Fibroblast of villous mesenchyme (primary cell): Measurements from ENCODE around the gene WHAMM. TPM values are rescaled to one million over a fixed set of nuclear protein-coding genes. Genes with fewer than 3 reads are reported as not detected.
"Not testable (repeated sequence)": the region's sequence is repeated elsewhere in the genome, so short reads cannot be mapped to it uniquely, and the experiment has no call there.

Experiments
- DNase-seq: peaks from one replicate; pipeline ENCODE4 v3.0.0-alpha.2; 2010; ENCODE audit warnings: low read depth
- H3K4me3 ChIP-seq: 2 replicates; pipeline ENCODE4 v1.5.1; 2011; ENCODE audit warnings: low read depth, mild to moderate bottlenecking, low read length
- total RNA-seq: library from RNA; depleted of rRNA; stranded (reverse); fragments of >200 nt; gene quantifications from 2 replicates; pipeline ENCODE4 v1.2.3, GENCODE V29; 2012
- TF ChIP-seq, protein P1 (sequence below): IDR thresholded peaks from 2 replicates; pipeline ENCODE4 v1.5.1; 2012; ENCODE audit warnings: low read depth, mild to moderate bottlenecking, low read length; ENCODE audit not compliant: insufficient read depth

Gene WHAMM
- total RNA-seq, 1 donor: 7.8 TPM

DNA sequence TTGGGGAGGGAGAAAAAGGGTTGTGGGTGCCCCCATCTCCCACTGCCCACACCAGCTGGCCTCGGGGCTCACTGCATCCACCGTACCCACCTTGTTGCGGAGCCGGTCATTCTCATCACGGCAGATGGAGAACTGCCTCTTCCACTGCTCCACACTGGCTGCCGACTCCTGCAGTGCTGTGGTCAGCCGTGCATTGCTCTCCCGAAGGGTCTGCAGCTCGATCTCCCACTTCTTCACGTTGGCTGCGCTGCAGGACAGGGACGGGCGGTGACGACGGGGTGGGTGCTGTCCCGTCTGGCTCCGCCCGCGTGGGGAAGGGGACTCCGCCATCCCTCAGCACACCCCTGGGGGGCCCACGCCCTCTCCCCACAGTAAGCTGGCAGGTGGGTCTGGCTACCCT, 45.1 kb downstream of the WHAMM start:
- no peak for DNase-seq
- TF ChIP-seq, protein P1, sequence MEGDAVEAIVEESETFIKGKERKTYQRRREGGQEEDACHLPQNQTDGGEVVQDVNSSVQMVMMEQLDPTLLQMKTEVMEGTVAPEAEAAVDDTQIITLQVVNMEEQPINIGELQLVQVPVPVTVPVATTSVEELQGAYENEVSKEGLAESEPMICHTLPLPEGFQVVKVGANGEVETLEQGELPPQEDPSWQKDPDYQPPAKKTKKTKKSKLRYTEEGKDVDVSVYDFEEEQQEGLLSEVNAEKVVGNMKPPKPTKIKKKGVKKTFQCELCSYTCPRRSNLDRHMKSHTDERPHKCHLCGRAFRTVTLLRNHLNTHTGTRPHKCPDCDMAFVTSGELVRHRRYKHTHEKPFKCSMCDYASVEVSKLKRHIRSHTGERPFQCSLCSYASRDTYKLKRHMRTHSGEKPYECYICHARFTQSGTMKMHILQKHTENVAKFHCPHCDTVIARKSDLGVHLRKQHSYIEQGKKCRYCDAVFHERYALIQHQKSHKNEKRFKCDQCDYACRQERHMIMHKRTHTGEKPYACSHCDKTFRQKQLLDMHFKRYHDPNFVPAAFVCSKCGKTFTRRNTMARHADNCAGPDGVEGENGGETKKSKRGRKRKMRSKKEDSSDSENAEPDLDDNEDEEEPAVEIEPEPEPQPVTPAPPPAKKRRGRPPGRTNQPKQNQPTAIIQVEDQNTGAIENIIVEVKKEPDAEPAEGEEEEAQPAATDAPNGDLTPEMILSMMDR: no peak
- H3K4me3 ChIP-seq: no peak overlapping the region

DNA sequence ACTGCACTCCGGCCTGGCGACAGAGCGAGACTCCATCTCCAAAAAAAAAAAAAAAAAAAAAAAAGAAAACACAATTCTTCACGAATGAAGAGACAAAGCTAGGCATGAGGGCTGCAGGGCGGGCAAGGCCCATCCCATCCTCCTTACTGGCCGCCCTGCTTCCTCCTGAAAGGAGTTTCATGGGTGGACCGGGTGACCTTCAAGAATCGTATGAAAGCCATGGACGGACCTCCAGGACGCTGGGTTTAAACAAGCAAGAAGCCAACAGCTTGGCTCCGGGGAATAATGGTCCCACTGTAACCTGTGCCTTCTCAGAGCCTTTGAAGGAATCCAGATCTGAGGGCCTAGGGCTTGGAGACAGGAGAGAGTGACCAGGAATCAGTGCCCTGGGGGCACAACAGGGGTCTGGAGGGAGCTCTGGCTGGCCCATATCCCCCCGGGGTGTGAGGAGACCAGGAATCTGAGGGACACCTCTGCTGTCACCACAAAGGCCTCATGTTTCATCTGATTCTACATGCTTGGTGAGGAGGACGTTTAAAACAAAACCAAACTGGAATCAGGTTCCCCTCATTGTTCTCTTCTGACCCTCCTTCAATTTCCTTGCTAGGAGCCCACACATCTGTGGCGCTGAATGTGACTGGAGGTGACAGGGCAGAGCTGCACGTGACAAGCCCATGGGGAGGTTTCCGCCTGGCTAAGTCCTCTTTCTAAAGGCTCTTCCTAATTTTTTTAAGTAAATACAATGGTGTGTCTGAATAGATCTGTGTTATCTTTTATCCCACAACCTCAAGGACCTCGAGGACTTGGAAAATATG, 46.1 kb downstream of the WHAMM start:
- no peak for DNase-seq
- TF ChIP-seq, protein P1: no peak
- H3K4me3 ChIP-seq: no peak overlapping the region

DNA sequence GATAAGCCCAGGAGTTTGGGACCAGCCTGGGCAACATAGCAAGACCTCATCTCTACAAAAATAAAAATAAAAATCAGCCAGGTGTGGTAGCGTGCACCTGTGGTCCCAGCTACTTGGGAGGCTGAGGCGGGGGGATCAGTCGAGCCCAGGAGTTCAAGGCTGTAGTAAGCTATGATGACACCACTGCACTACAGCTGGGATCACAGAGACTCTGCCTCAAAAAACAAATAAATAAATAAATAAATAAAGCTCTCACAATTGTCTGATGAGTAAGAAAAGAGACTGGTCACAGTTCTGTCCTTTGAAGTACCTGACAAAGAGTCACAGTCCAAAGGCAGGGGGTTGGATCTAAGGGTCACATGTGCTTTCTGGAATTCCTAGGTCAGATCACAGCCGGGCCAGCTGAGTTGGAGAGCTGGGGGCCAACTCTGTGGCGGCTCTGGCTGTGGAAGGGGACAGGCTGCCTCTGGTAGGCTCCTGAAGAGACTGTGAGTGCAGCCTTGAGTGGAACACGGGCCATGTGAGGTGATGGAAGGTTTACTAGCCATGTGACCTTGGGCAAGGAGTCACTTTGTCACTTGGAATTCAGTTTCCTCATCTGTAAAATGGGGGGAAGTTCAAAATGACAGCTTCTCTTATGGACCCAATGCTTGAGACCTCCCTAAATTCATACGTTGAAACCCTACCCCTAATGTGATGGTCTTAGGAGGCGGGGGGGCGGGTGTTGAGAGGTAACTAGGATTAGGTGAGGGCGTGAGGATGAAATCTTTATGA, 47.2 kb downstream of the WHAMM start:
- DNase-seq: no peak
- TF ChIP-seq, protein P1: no peak
- H3K4me3 ChIP-seq: no peak overlapping the region

DNA sequence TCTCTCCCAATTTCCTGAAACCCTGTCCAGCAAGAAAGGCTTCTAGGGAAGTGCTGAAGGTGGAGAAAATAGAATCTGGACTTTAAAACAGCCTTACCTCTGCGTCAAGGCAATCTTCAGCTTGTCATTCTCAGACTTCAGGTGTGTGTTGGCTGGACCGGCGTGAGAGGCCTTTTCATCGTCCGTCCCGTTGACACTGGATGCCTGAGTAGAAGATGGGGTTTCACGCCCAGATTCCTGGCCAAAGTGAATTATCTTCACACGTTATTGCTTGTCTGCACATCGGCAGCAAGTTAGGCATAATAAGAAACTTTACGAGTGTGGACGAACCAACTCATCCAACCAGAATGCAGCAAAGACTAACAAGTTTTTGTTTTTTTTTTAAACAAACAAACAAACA, 49.5 kb downstream of the WHAMM start:
- no peak for DNase-seq
- H3K4me3 ChIP-seq: no peak overlapping the region
- TF ChIP-seq, protein P1: no peak

DNA sequence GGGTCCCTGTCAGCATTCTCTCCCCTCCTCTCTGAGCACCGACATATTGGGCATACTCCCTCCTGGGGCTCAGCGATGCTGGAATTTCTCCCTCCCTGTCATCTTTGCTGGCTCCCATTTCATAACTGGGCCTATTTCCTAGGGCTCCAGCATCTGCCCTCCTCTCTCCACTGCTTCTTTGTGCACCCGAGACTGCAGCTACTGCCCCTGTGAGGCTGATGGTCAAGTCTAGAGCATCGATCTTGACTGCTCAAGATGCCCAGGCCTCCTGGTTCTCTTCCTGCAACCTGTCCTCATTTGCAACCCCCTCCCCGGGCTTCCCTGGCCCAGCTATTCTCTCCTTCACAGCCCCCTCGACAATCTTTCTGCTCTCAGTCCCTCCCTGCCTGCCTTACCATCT, 53.5 kb downstream of the WHAMM start:
- H3K4me3 ChIP-seq: no peak overlapping the region
- DNase-seq: no peak
- TF ChIP-seq, protein P1: no peak

DNA sequence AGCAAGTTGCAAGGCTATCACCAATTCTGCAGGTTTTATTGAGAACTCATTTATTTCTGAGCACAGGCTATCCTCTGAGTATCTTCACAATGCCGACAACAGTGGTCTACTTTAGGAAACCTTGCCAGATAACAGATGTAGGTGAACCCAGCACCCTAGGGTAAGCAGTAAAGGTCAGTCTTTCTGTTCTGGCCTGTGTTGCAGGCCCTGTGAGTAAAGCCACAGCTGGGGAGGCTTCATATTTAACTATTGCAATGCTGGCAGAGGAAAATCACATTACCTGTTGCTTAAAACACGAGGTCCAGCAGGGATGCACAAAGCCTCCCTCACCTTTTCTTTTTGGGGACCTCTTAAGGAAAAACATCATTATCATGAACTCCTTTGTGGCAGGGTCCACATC, 55.5 kb downstream of the WHAMM start:
- TF ChIP-seq, protein P1: no peak
- no peak overlapping the region for H3K4me3 ChIP-seq
- no peak for DNase-seq

DNA sequence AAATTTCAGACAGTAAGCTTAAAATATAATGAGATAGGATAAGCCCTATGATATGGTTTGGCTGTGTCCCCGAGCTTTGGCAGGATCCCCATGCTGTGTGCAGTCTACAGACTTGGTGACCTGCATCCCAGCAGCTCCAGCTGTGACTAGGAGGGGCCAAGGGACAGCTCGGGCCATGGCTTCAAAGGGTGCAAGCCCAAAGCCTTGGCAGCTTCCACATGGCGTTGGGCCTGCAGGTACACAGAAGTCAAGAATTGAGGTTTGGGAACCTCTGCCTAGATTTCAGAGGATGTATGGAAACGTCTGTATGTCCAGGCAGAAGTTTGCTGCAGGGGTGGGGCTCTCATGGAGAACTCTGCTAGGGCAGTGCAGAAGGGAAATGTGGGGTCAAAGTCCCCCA, 56.2 kb downstream of the WHAMM start:
- DNase-seq: not testable (repeated sequence)

DNA sequence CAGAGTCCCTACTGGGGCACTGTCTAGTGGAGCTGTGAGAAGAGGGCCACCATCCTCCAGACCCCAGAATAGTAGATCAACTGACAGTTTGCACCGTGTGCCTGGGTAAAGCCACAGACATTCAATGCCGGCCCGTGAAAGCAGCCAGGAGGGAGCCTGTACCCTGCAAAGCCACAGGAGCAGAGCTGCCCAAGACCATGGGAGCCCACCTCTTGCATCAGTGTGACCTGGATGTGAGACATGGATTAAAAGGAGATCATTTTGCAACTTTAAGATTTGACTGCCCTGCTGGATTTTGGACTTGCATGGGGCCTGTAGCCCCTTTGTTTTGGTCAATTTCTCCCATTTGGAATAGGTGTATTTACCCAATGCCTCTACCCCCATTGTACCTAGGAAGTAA, 56.6 kb downstream of the WHAMM start:
- not testable (repeated sequence) for H3K4me3 ChIP-seq, DNase-seq

More for the DNA sequence above, 56.2 kb downstream of the WHAMM start:
- H3K4me3 ChIP-seq: not testable (repeated sequence)
